Ovary (tissue), 3 donors: ENCODE results near the gene PRKCD.

Source experiments
- CTCF ChIP-seq, 3 donors: fragments of 450-650 bp in 2 of 3; fragments of 200-600 bp in 1 of 3; IDR thresholded peaks; one replicate each; pipeline versions ENCODE4 v1.5.1 to v1.8.0; 2016 to 2022; ENCODE audit warnings: antibody characterized with exemption in 3 of 3, mild to moderate bottlenecking in 1 of 3
- POLR2A ChIP-seq: fragments of 450-650 bp; IDR thresholded peaks from one replicate; pipeline ENCODE4 v1.6.1; 2017; ENCODE audit warnings: antibody characterized with exemption, mild to moderate bottlenecking, moderate library complexity
- donor health status: DM: no; HTN: no; CAD: no.

GRCh38 chr3:53160660-53161449 lies at the start of gene PRKCD:
- TF ChIP-seq CTCF (IDR thresholded peaks at IDR 0.05): peak in 2 of 3 donors; percentile 1 to 14
- peak; percentile 26 for TF ChIP-seq POLR2A
